Endothelial cell of umbilical vein (primary cell): ENCODE data around the gene SOX15. TPM values are rescaled to one million over a fixed set of nuclear protein-coding genes. Genes with fewer than 3 reads are reported as not detected.
A peak's percentile ranks its signal among the peaks of the same experiment; 100 is the strongest.

Experiments used
- BruUV-seq: library from RNA; stranded (reverse); fragments of 400-500 nt; replicated peaks from 2 replicates; lab custom pipeline; 2021; lab: Mats Ljungman, UMichigan
- CTCF ChIA-PET: fragments of 300-600, 350-600 bp; sonication (Branson Sonifier 250); formaldehyde crosslinking; loops from one replicate; lab custom pipeline; 2021; ENCODE audit warnings: antibody characterized with exemption, inconsistent platforms; lab: Charles Lee
- POLR2A ChIA-PET: fragments of 300-600, 350-600 bp; sonication (Branson Sonifier 250); formaldehyde crosslinking; loops from one replicate; lab custom pipeline; 2021; ENCODE audit warnings: antibody characterized with exemption, inconsistent platforms; lab: Charles Lee
- DNase-seq: peaks from one replicate; pipeline ENCODE4 v3.0.0-alpha.2; 2011; ENCODE audit warnings: low read depth, low spot score
- FAIRE-seq: peaks from 2 replicates; lab custom pipeline; 2011; peaks lifted over from hg19 to GRCh38; lab: Jason Lieb, UNC
- H2AFZ ChIP-seq: 2 replicates; pipeline ENCODE4 v1.6.0; 2012; ENCODE audit warnings: low read depth, low read length, control low read depth, inconsistent platforms
- H3K27ac ChIP-seq: 2 replicates; pipeline ENCODE4 v1.5.1; 2011; ENCODE audit warnings: low read depth, mild to moderate bottlenecking, control low read depth, low read length, moderate library complexity; ENCODE audit not compliant: insufficient read depth
- H3K27me3 ChIP-seq, 2 experiments: 2 replicates each; pipeline versions ENCODE4 v1.6.0 to v1.6.1; 2011; ENCODE audit warnings: low read length in 2 of 2, mixed read lengths in 1 of 2; ENCODE audit not compliant: control insufficient read depth in 2 of 2, insufficient read depth in 2 of 2
- H3K36me3 ChIP-seq, 2 experiments: 2 replicates in 1 of 2; 3 replicates in 1 of 2; pipeline ENCODE4 v1.5.1; 2011; ENCODE audit warnings: low read length in 2 of 2, mild to moderate bottlenecking in 1 of 2, moderate library complexity in 1 of 2; ENCODE audit not compliant: control insufficient read depth in 2 of 2, insufficient read depth in 2 of 2; ENCODE audit errors: extremely low read depth in 1 of 2
- H3K4me1 ChIP-seq: 3 replicates; pipeline ENCODE4 v1.5.1; 2011; ENCODE audit warnings: mild to moderate bottlenecking, low read length; ENCODE audit not compliant: control insufficient read depth, insufficient read depth; ENCODE audit errors: extremely low read depth
- H3K4me2 ChIP-seq: 2 replicates; pipeline ENCODE4 v1.6.1; 2011; ENCODE audit warnings: low read length, control low read depth, mixed read lengths; ENCODE audit not compliant: insufficient read depth
- H3K4me3 ChIP-seq, 3 experiments: fragments of 200-600 bp in 1 of 3; sonication (generic), shearing (Covaris generic) in 1 of 3; replicated peaks in 1 of 3; 2 replicates each; pipeline ENCODE4 v1.5.1; 2011 to 2016; ENCODE audit warnings: control low read depth in 3 of 3, low read length in 3 of 3, mild to moderate bottlenecking in 2 of 3, inconsistent platforms in 1 of 3, low read depth in 1 of 3, moderate library complexity in 1 of 3; ENCODE audit not compliant: insufficient read depth in 1 of 3
- H3K79me2 ChIP-seq: 2 replicates; pipeline ENCODE4 v1.6.0; 2012; ENCODE audit warnings: low read length, inconsistent platforms; ENCODE audit not compliant: control insufficient read depth, insufficient read depth
- H3K9ac ChIP-seq: replicated peaks from 2 replicates; pipeline ENCODE3; 2011; ENCODE audit warnings: low read length, control low read depth; ENCODE audit not compliant: insufficient read depth; ENCODE audit errors: extremely low read depth
- H3K9me1 ChIP-seq: replicated peaks from 3 replicates; pipeline ENCODE4 v1.6.0; 2011; ENCODE audit warnings: mild to moderate bottlenecking, low read length; ENCODE audit not compliant: control insufficient read depth, insufficient read depth; ENCODE audit errors: extremely low read depth
- H3K9me3 ChIP-seq: replicated peaks from 2 replicates; pipeline ENCODE4 v1.5.1; 2012; ENCODE audit warnings: low read length, inconsistent platforms; ENCODE audit not compliant: control insufficient read depth, insufficient read depth
- H4K20me1 ChIP-seq: replicated peaks from 2 replicates; pipeline ENCODE3; 2011; ENCODE audit warnings: mild to moderate bottlenecking, low read length; ENCODE audit not compliant: control insufficient read depth, insufficient read depth; ENCODE audit errors: extremely low read depth
- CTCF ChIP-seq, 2 donors: IDR thresholded peaks; 1 replicate in 1 of 2; 2 replicates in 1 of 2; pipeline ENCODE4 v1.5.1; 2011; ENCODE audit warnings: low read length in 2 of 2, mild to moderate bottlenecking in 2 of 2, moderate library complexity in 2 of 2, control low read depth in 1 of 2, inconsistent platforms in 1 of 2, low read depth in 1 of 2; ENCODE audit not compliant: insufficient read depth in 1 of 2; ENCODE audit errors: extremely low read depth in 1 of 2
- EZH2 ChIP-seq: IDR thresholded peaks from 2 replicates; pipeline ENCODE4 v1.6.1; 2012; ENCODE audit warnings: borderline replicate concordance, low read depth, mild to moderate bottlenecking, moderate library complexity, low read length, inconsistent platforms; ENCODE audit not compliant: severe bottlenecking
- FOS ChIP-seq: IDR thresholded peaks from 2 replicates; pipeline ENCODE4 v1.6.1; 2011; ENCODE audit warnings: mild to moderate bottlenecking, low read length, moderate library complexity, borderline replicate concordance; ENCODE audit not compliant: insufficient read depth
- GATA2 ChIP-seq: IDR thresholded peaks from 2 replicates; pipeline ENCODE4 v1.7.0; 2011; ENCODE audit warnings: low read depth, mild to moderate bottlenecking, moderate library complexity, mixed read lengths, low read length; ENCODE audit not compliant: insufficient read length, insufficient read depth
- JUN ChIP-seq: IDR thresholded peaks from 2 replicates; pipeline ENCODE4 v1.6.1; 2011; ENCODE audit warnings: borderline replicate concordance, low read depth; ENCODE audit not compliant: insufficient read length, insufficient read depth
- MYC ChIP-seq: IDR thresholded peaks from one replicate; pipeline ENCODE4 v1.6.1; 2011; ENCODE audit warnings: mild to moderate bottlenecking, low read depth, low read length
- POLR2A ChIP-seq: IDR thresholded peaks from 2 replicates; pipeline ENCODE4 v1.6.1; 2012; ENCODE audit warnings: low read depth, mild to moderate bottlenecking, control low read depth, low read length
- POLR2AphosphoS5 ChIP-seq: IDR thresholded peaks from 2 replicates; pipeline ENCODE4 v1.6.1; 2012; ENCODE audit warnings: low read depth, mild to moderate bottlenecking, control low read depth, low read length, moderate library complexity; ENCODE audit not compliant: insufficient read depth
- dilution Hi-C: fragments of 300-500 bp; cut with MboI; formaldehyde crosslinking; loops from one replicate; pipeline ENCODE4 v1.15.0; 2019; ENCODE audit warnings: low sequenced_read_pairs; ENCODE audit not compliant: extremely low pct_ligation_motif_present
- intact Hi-C: fragments of 100-400 bp; cut with micrococcal nuclease; formaldehyde crosslinking; loops from one replicate; pipeline ENCODE4 v1.10.0; 2022
- polyA plus RNA-seq, 4 experiments: library from polyadenylated mRNA; depleted of rRNA in 3 of 4; stranded (reverse) in 3 of 4; unstranded in 1 of 4; fragments of >200 nt; gene quantifications; 2 replicates each; pipeline versions ENCODE4 v1.2.1 to v1.2.3, GENCODE V29; 2011 to 2012; ENCODE audit warnings: missing spikeins in 1 of 4
- total RNA-seq: library from RNA; stranded (reverse); gene quantifications from 2 replicates; pipeline ENCODE4 v1.2.3, GENCODE V29; 2021
- TF ChIP-seq, protein P1 (sequence below): IDR thresholded peaks from 2 replicates; pipeline ENCODE4 v1.6.1; 2011; ENCODE audit not compliant: insufficient read depth, insufficient read length

SOX15 gene
- total and polyA plus RNA-seq, 2 donors (not counting 3 experiments of a cell fraction or from before 2014, with no cell fraction given): 0.26 to 0.46 TPM

DNA sequence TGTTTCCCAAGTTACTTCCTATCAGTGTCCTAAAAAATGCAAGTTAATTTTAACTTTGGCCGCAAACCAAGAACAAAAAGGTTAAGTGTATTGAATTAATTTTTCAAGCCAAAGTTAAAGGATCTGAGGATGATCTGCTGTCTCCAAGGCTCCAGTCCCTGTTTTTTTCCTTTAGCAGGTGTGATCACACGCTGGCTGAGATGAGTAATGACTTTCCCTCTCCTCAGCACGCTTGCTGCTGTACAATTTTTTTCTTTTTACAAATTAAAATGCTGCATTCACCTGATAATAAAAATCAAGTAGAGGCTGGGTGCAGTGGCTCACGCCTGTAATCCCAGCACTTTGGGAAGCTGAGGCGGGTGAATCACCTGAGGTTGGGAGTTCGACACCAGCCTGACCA lies 45.0 kb downstream of the SOX15 start:
- dilution Hi-C loops (no loop called here), intact Hi-C loops (no loop called here)
- DNase-seq: no peak
- Histone ChIP-seq H3K4me3 (no peak overlapping the region), H3K36me3 (no peaks in the 10 kb centered on the region), H3K27me3 (peaks cover 0 to 9% of the 10 kb centered on the region in 2 experiments), H3K9me3 (no peaks in the 10 kb centered on the region), H3K4me2 (no peak overlapping the region), H3K9ac (no peak overlapping the region), H4K20me1 (no peaks in the 10 kb centered on the region), H3K27ac (no peak overlapping the region), H3K9me1 (no peaks in the 10 kb centered on the region), H3K79me2 (no peaks in the 10 kb centered on the region), H3K4me1 (peaks cover 10% of the 10 kb centered on the region), H2AFZ (no peak overlapping the region)
- ChIA-PET CTCF (interaction anchor here (2.8 kb wide), 1 partner anchor 16 kb away, joined by 7 read pairs; the partner anchor contains the start of gene SENP3), POLR2A (no interaction called here)
- TF ChIP-seq, protein P1, sequence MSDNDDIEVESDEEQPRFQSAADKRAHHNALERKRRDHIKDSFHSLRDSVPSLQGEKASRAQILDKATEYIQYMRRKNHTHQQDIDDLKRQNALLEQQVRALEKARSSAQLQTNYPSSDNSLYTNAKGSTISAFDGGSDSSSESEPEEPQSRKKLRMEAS: no peak
- TF ChIP-seq JUN (no peak), FOS (no peak), POLR2AphosphoS5 (no peak), CTCF (IDR thresholded peaks at IDR 0.05; ENCODE audit: extremely low read depth in 1 of 2, insufficient read depth in 1 of 2, low read depth in 1 of 2, low read length in 2 of 2) (no peak), MYC (no peak), GATA2 (no peak), POLR2A (no peak), EZH2 (no peak)
- FAIRE-seq: peak; percentile 26
- BruUV-seq: no TSS peak
